Esophagus squamous epithelium (tissue), 4 donors: ENCODE measurements around the gene BST1.

Experiments
- POLR2A ChIP-seq, 4 donors: fragments of 450-650 bp; IDR thresholded peaks; one replicate each; pipeline ENCODE4 v1.6.1; 2017; ENCODE audit warnings: antibody characterized with exemption in 4 of 4, mild to moderate bottlenecking in 4 of 4, moderate library complexity in 3 of 4
- TF ChIP-seq, protein P1 (sequence below), 6 experiments: fragments of 450-650 bp in 4 of 6; fragments of 200-600 bp in 2 of 6; sonication (generic) in 2 of 6; IDR thresholded peaks; one replicate each; pipeline ENCODE4 v1.5.1; 2016 to 2019; ENCODE audit warnings: antibody characterized with exemption in 6 of 6, mild to moderate bottlenecking in 4 of 6, moderate library complexity in 4 of 6

DNA sequence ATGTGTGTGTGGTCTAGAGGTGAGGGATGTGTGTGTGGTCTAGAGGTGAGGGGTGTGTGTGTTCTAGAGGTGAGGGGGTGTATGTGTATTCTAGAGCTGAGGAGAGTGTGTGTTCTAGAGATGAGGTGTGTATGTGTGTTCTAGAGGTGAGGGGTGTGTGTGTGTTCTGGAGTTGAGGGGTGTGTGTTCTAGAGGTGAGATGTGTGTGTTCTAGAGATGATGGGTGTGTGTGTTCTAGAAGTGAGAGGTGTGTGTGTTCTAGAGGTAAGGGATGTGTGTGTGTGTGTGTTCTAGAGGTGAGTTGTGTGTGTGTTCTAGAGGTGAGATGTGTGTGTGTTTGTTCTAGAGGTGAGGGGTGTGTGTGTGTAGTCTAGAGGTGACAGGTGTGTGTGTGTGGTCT, 1.3 kb downstream of the BST1 start:
- TF ChIP-seq, protein P1, sequence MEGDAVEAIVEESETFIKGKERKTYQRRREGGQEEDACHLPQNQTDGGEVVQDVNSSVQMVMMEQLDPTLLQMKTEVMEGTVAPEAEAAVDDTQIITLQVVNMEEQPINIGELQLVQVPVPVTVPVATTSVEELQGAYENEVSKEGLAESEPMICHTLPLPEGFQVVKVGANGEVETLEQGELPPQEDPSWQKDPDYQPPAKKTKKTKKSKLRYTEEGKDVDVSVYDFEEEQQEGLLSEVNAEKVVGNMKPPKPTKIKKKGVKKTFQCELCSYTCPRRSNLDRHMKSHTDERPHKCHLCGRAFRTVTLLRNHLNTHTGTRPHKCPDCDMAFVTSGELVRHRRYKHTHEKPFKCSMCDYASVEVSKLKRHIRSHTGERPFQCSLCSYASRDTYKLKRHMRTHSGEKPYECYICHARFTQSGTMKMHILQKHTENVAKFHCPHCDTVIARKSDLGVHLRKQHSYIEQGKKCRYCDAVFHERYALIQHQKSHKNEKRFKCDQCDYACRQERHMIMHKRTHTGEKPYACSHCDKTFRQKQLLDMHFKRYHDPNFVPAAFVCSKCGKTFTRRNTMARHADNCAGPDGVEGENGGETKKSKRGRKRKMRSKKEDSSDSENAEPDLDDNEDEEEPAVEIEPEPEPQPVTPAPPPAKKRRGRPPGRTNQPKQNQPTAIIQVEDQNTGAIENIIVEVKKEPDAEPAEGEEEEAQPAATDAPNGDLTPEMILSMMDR (IDR thresholded peaks at IDR 0.05), result no peak
- no peak for TF ChIP-seq POLR2A (IDR thresholded peaks at IDR 0.05)
